Activated T-helper 2 cell treated with anti-CD3 and anti-CD28 coated beads, Interferon-gamma antibody, Interleukin-2, Interleukin-4, amounts not matched to agents 10 μg/mL and 5 μg/mL and 100 μg/mL, durations not matched to agents 14 hours and 24 hours and 36 hours (primary cell): ENCODE measurements around the gene VCAN. TPM values are rescaled to one million over a fixed set of nuclear protein-coding genes. Genes with fewer than 3 reads are reported as not detected.

Experiments used
- DNase-seq: peaks from one replicate; pipeline ENCODE4 v3.0.0; 2021; ENCODE audit warnings: low spot score
- H3K27ac Mint-ChIP-seq: one replicate; pipeline ENCODE4 v1.8.0; 2021; ENCODE audit warnings: mixed read lengths
- H3K27me3 Mint-ChIP-seq: one replicate; pipeline ENCODE4 v1.8.0; 2021; ENCODE audit warnings: low read depth, mixed read lengths
- H3K36me3 Mint-ChIP-seq: one replicate; pipeline ENCODE4 v1.8.0; 2021; ENCODE audit warnings: low read depth, mixed read lengths
- H3K4me1 Mint-ChIP-seq: one replicate; pipeline ENCODE4 v1.8.0; 2021; ENCODE audit warnings: low read depth, mixed read lengths
- H3K4me3 Mint-ChIP-seq: one replicate; pipeline ENCODE4 v1.8.0; 2021; ENCODE audit warnings: low read depth, mild to moderate bottlenecking, moderate library complexity, mixed read lengths
- H3K9me3 Mint-ChIP-seq: one replicate; pipeline ENCODE4 v1.8.0; 2021; ENCODE audit warnings: mixed read lengths
- intact Hi-C: fragments of 100-400 bp; cut with micrococcal nuclease; formaldehyde crosslinking; loops from one replicate; pipeline ENCODE4 v1.15.1; 2023
- total RNA-seq: library from RNA; stranded (reverse); gene quantifications from 2 replicates; pipeline ENCODE4 v1.2.3, GENCODE V29; 2022

Gene VCAN
- total RNA-seq, 1 donor from 2014 or later = not detected

- Mint-ChIP-seq H3K4me3 (no peak overlapping the region), H3K36me3 (no peaks in the 10 kb centered on the region), H3K4me1 (no peaks in the 10 kb centered on the region), H3K9me3 (no peaks in the 10 kb centered on the region), H3K27me3 (no peaks in the 10 kb centered on the region), H3K27ac (no peak overlapping the region)
- intact Hi-C loops = no loop called here
- DNase-seq = no peak
These were observed 17.3 kb downstream of the VCAN start for GRCh38 chr5:83488821-83489220.

- no peaks in the 10 kb centered on the region for H3K4me1 Mint-ChIP-seq
- H3K27me3 Mint-ChIP-seq = no peaks in the 10 kb centered on the region
- no peaks in the 10 kb centered on the region for H3K9me3 Mint-ChIP-seq
- no peak for DNase-seq
- H3K4me3 Mint-ChIP-seq = no peak overlapping the region
- no peak overlapping the region for H3K27ac Mint-ChIP-seq
- no peaks in the 10 kb centered on the region for H3K36me3 Mint-ChIP-seq
- intact Hi-C loops = no loop called here
These were observed 18.7 kb downstream of the VCAN start for GRCh38 chr5:83490203-83490602.

- Mint-ChIP-seq H3K4me1 (no peaks in the 10 kb centered on the region), H3K27me3 (no peaks in the 10 kb centered on the region), H3K4me3 (no peak overlapping the region), H3K9me3 (no peaks in the 10 kb centered on the region), H3K36me3 (no peaks in the 10 kb centered on the region), H3K27ac (no peak overlapping the region)
- intact Hi-C loops = no loop called here
- no peak for DNase-seq
These were observed 20.8 kb downstream of the VCAN start for GRCh38 chr5:83492331-83492730.

GRCh38 chr5:83493644-83494043 is 22.1 kb downstream of the VCAN start:
- no peak for DNase-seq
- H3K27ac Mint-ChIP-seq = no peak overlapping the region
- no peaks in the 10 kb centered on the region for H3K36me3 Mint-ChIP-seq
- no peaks in the 10 kb centered on the region for H3K4me1 Mint-ChIP-seq
- no peak overlapping the region for H3K4me3 Mint-ChIP-seq
- no peaks in the 10 kb centered on the region for H3K9me3 Mint-ChIP-seq
- no peaks in the 10 kb centered on the region for H3K27me3 Mint-ChIP-seq
- intact Hi-C loops = no loop called here

- no peak for DNase-seq
- H3K4me1 Mint-ChIP-seq = no peaks in the 10 kb centered on the region
- no peaks in the 10 kb centered on the region for H3K9me3 Mint-ChIP-seq
- no peak overlapping the region for H3K27ac Mint-ChIP-seq
- no peak overlapping the region for H3K4me3 Mint-ChIP-seq
- intact Hi-C loops = no loop called here
- H3K36me3 Mint-ChIP-seq = no peaks in the 10 kb centered on the region
- no peaks in the 10 kb centered on the region for H3K27me3 Mint-ChIP-seq
These were observed 22.6 kb downstream of the VCAN start for GRCh38 chr5:83494087-83494620.

- H3K4me1 Mint-ChIP-seq = no peaks in the 10 kb centered on the region
- no peak overlapping the region for H3K4me3 Mint-ChIP-seq
- no peaks in the 10 kb centered on the region for H3K36me3 Mint-ChIP-seq
- H3K27me3 Mint-ChIP-seq = no peaks in the 10 kb centered on the region
- intact Hi-C loops = no loop called here
- no peak for DNase-seq
- H3K27ac Mint-ChIP-seq = no peak overlapping the region
- H3K9me3 Mint-ChIP-seq = no peaks in the 10 kb centered on the region
These were observed 23.1 kb downstream of the VCAN start for GRCh38 chr5:83494666-83495065.

GRCh38 chr5:83496626-83497025 is 25.1 kb downstream of the VCAN start:
- no peaks in the 10 kb centered on the region for H3K4me1 Mint-ChIP-seq
- no peak for DNase-seq
- H3K4me3 Mint-ChIP-seq = no peak overlapping the region
- H3K27me3 Mint-ChIP-seq = no peaks in the 10 kb centered on the region
- H3K9me3 Mint-ChIP-seq = no peaks in the 10 kb centered on the region
- no peak overlapping the region for H3K27ac Mint-ChIP-seq
- intact Hi-C loops = no loop called here
- no peaks in the 10 kb centered on the region for H3K36me3 Mint-ChIP-seq

GRCh38 chr5:83498585-83498984 is 27.0 kb downstream of the VCAN start:
- Mint-ChIP-seq H3K36me3 (no peaks in the 10 kb centered on the region), H3K27ac (no peak overlapping the region)

GRCh38 chr5:83503662-83504061 is 32.1 kb downstream of the VCAN start:
- Mint-ChIP-seq H3K27ac (no peak overlapping the region), H3K4me3 (no peak overlapping the region), H3K27me3 (no peaks in the 10 kb centered on the region), H3K4me1 (no peaks in the 10 kb centered on the region), H3K36me3 (no peaks in the 10 kb centered on the region), H3K9me3 (no peaks in the 10 kb centered on the region)
- no peak for DNase-seq
- intact Hi-C loops = no loop called here

More at GRCh38 chr5:83498585-83498984, 27.0 kb downstream of the VCAN start:
- Mint-ChIP-seq H3K4me1 (no peaks in the 10 kb centered on the region), H3K9me3 (no peaks in the 10 kb centered on the region), H3K27me3 (no peaks in the 10 kb centered on the region), H3K4me3 (no peak overlapping the region)
- no peak for DNase-seq
- intact Hi-C loops = no loop called here

GRCh38 chr5:83507431-83507830 is 35.9 kb downstream of the VCAN start:
- Mint-ChIP-seq H3K4me3 (no peak overlapping the region), H3K9me3 (no peaks in the 10 kb centered on the region), H3K4me1 (no peaks in the 10 kb centered on the region), H3K27me3 (no peaks in the 10 kb centered on the region), H3K27ac (no peak overlapping the region), H3K36me3 (no peaks in the 10 kb centered on the region)
- DNase-seq = no peak
- intact Hi-C loops = no loop called here

- Mint-ChIP-seq H3K27ac (no peak overlapping the region), H3K36me3 (no peaks in the 10 kb centered on the region), H3K4me1 (no peaks in the 10 kb centered on the region), H3K27me3 (no peaks in the 10 kb centered on the region), H3K4me3 (no peak overlapping the region), H3K9me3 (no peaks in the 10 kb centered on the region)
- intact Hi-C loops = no loop called here
- no peak for DNase-seq
These were observed 38.0 kb downstream of the VCAN start for GRCh38 chr5:83509540-83509939.

- intact Hi-C loops = no loop called here
- H3K27ac Mint-ChIP-seq = no peak overlapping the region
- H3K4me1 Mint-ChIP-seq = no peaks in the 10 kb centered on the region
- H3K36me3 Mint-ChIP-seq = no peaks in the 10 kb centered on the region
- H3K9me3 Mint-ChIP-seq = no peaks in the 10 kb centered on the region
- no peak overlapping the region for H3K4me3 Mint-ChIP-seq
- H3K27me3 Mint-ChIP-seq = no peaks in the 10 kb centered on the region
- DNase-seq = no peak
These were observed 38.7 kb downstream of the VCAN start for GRCh38 chr5:83510260-83510659.

- H3K36me3 Mint-ChIP-seq = no peaks in the 10 kb centered on the region
- H3K9me3 Mint-ChIP-seq = no peaks in the 10 kb centered on the region
- no peaks in the 10 kb centered on the region for H3K27me3 Mint-ChIP-seq
- no peak overlapping the region for H3K4me3 Mint-ChIP-seq
- no peak overlapping the region for H3K27ac Mint-ChIP-seq
- intact Hi-C loops = no loop called here
- DNase-seq = no peak
- no peaks in the 10 kb centered on the region for H3K4me1 Mint-ChIP-seq
These were observed 40.7 kb downstream of the VCAN start for GRCh38 chr5:83512061-83512745.

GRCh38 chr5:83513081-83513480 is 41.5 kb downstream of the VCAN start:
- no peak for DNase-seq
- intact Hi-C loops = no loop called here
- no peaks in the 10 kb centered on the region for H3K9me3 Mint-ChIP-seq
- H3K27ac Mint-ChIP-seq = no peak overlapping the region
- H3K4me3 Mint-ChIP-seq = no peak overlapping the region
- no peaks in the 10 kb centered on the region for H3K4me1 Mint-ChIP-seq
- no peaks in the 10 kb centered on the region for H3K36me3 Mint-ChIP-seq
- H3K27me3 Mint-ChIP-seq = peaks cover 2% of the 10 kb centered on the region
